ENCODE measurements around the gene ART3. TPM values are rescaled to one million over a fixed set of nuclear protein-coding genes. Genes with fewer than 3 reads are reported as not detected.

ART3 gene
- polyA plus RNA-seq, 1 donor (not counting 4 experiments of a cell fraction or from before 2014, with no cell fraction given), result 0.64 TPM

DNA sequence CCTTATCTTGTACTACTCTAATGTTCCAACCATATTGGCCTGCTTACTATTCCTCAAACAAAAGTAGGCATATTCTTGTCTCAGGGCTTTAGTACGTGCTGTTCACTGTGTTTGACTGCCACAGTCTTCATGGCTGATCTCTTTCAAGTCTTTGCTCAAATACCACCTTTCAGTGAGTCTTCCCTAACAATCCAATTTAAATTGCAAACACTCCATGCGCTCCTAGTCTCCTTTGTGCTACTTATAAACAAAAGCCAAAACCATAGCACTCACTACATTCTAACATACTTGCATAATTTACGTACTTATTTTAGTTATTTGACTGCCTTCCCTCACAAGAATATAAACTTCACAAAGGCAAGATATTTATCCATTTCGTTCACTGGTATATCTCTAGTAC, 1.7 kb upstream of the ART3 start:
- no peak overlapping the region for H3K27ac ChIP-seq (ENCODE audit: control insufficient read depth, insufficient read depth, low read length)
- H3K9me1 ChIP-seq (ENCODE audit: control insufficient read depth, extremely low read depth, insufficient read depth, low read length), result no peaks in the 10 kb centered on the region
- H4K20me1 ChIP-seq (ENCODE audit: control insufficient read depth, extremely low read depth, insufficient read depth, low read length), result no peaks in the 10 kb centered on the region
- no peaks in the 10 kb centered on the region for H3K4me1 ChIP-seq (ENCODE audit: control insufficient read depth, extremely low read depth, insufficient read depth, low read length)
- no peak overlapping the region for H3K4me2 ChIP-seq (ENCODE audit: control insufficient read depth, extremely low read depth, insufficient read depth, low read depth, low read length)
- TF ChIP-seq, protein P1, sequence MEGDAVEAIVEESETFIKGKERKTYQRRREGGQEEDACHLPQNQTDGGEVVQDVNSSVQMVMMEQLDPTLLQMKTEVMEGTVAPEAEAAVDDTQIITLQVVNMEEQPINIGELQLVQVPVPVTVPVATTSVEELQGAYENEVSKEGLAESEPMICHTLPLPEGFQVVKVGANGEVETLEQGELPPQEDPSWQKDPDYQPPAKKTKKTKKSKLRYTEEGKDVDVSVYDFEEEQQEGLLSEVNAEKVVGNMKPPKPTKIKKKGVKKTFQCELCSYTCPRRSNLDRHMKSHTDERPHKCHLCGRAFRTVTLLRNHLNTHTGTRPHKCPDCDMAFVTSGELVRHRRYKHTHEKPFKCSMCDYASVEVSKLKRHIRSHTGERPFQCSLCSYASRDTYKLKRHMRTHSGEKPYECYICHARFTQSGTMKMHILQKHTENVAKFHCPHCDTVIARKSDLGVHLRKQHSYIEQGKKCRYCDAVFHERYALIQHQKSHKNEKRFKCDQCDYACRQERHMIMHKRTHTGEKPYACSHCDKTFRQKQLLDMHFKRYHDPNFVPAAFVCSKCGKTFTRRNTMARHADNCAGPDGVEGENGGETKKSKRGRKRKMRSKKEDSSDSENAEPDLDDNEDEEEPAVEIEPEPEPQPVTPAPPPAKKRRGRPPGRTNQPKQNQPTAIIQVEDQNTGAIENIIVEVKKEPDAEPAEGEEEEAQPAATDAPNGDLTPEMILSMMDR (optimal IDR thresholded peaks at IDR 0.05 in 1 of 3, IDR thresholded peaks at IDR 0.05 in 1 of 3, conservative IDR thresholded peaks at IDR 0.05 in 1 of 3; ENCODE audit: extremely low read depth in 1 of 3, insufficient read depth in 2 of 3, low read length in 3 of 3), result no peak
- TF ChIP-seq EZH2 (IDR thresholded peaks at IDR 0.05; ENCODE audit: low read length), result no peak
- H3K79me2 ChIP-seq (ENCODE audit: control insufficient read depth, insufficient read depth, low read length), result no peaks in the 10 kb centered on the region
- dilution Hi-C loops (cut with MboI; ENCODE audit: extremely low pct_ligation_motif_present, low sequenced_read_pairs), result no loop called here
- no peak overlapping the region for H3K9ac ChIP-seq (ENCODE audit: control insufficient read depth, extremely low read depth, insufficient read depth, low read length)
- H3K9me3 ChIP-seq (ENCODE audit: control insufficient read depth, low read depth, low read length), result no peaks in the 10 kb centered on the region
- FAIRE-seq (no peak), DNase-seq (ENCODE audit: low read depth, low spot score) (no peak)
- H3K36me3 ChIP-seq (ENCODE audit: control insufficient read depth in 2 of 2, extremely low read depth in 1 of 2, insufficient read depth in 2 of 2, low read length in 2 of 2), result no peaks in the 10 kb centered on the region
- no peaks in the 10 kb centered on the region for H3K27me3 ChIP-seq (ENCODE audit: control insufficient read depth, extremely low read depth, insufficient read depth, low read length)
- no peak overlapping the region for H3K4me3 ChIP-seq (ENCODE audit: control insufficient read depth in 2 of 3, extremely low read depth in 1 of 3, insufficient read depth in 2 of 3, low read depth in 1 of 3, low read length in 3 of 3)
- no peak overlapping the region for H2AFZ ChIP-seq (ENCODE audit: control insufficient read depth, low read length)

DNA sequence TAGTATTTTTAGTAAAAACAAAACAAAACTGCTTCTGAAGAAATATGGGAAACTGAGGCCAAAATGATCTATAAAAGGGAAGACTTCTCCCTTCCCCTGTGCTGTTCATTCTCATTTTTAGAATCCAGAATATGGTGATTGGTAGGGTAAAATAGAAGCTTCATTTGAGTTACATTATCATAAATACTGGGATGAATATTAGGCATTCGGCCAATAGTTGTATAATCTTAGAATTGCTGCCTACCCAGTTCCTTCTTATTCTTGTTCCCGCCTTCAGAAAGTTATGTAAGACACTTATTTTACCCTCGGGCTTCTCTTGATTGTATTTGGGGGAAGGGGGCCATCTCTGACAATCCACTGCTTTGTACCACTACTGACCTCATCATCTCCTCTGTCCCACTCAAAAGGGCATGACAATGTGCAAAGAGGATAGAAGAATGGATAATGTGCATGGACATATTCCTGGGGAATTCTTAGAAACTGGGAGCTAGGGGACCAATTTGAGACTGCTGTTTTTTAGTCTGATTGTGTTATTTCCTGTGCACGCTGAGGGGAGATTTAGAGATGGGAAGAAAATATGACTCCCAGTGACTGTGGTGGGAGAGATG, 588 bp downstream of the ART3 start:
- no peaks in the 10 kb centered on the region for H3K9me1 ChIP-seq (ENCODE audit: control insufficient read depth, extremely low read depth, insufficient read depth, low read length)
- H3K36me3 ChIP-seq (ENCODE audit: control insufficient read depth in 2 of 2, extremely low read depth in 1 of 2, insufficient read depth in 2 of 2, low read length in 2 of 2), result no peaks in the 10 kb centered on the region
- H3K9me3 ChIP-seq (ENCODE audit: control insufficient read depth, low read depth, low read length), result no peaks in the 10 kb centered on the region
- dilution Hi-C loops (cut with MboI; ENCODE audit: extremely low pct_ligation_motif_present, low sequenced_read_pairs), result no loop called here
- H3K27ac ChIP-seq (ENCODE audit: control insufficient read depth, insufficient read depth, low read length), result no peak overlapping the region
- H2AFZ ChIP-seq (ENCODE audit: control insufficient read depth, low read length), result no peak overlapping the region
- no peaks in the 10 kb centered on the region for H3K79me2 ChIP-seq (ENCODE audit: control insufficient read depth, insufficient read depth, low read length)
- no peak for TF ChIP-seq EZH2 (IDR thresholded peaks at IDR 0.05; ENCODE audit: low read length)
- TF ChIP-seq, protein P1 (optimal IDR thresholded peaks at IDR 0.05 in 1 of 3, IDR thresholded peaks at IDR 0.05 in 1 of 3, conservative IDR thresholded peaks at IDR 0.05 in 1 of 3; ENCODE audit: extremely low read depth in 1 of 3, insufficient read depth in 2 of 3, low read length in 3 of 3), result no peak
- no peaks in the 10 kb centered on the region for H4K20me1 ChIP-seq (ENCODE audit: control insufficient read depth, extremely low read depth, insufficient read depth, low read length)
- no peaks in the 10 kb centered on the region for H3K27me3 ChIP-seq (ENCODE audit: control insufficient read depth, extremely low read depth, insufficient read depth, low read length)
- H3K4me2 ChIP-seq (ENCODE audit: control insufficient read depth, extremely low read depth, insufficient read depth, low read depth, low read length), result no peak overlapping the region
- H3K9ac ChIP-seq (ENCODE audit: control insufficient read depth, extremely low read depth, insufficient read depth, low read length), result no peak overlapping the region
- no peaks in the 10 kb centered on the region for H3K4me1 ChIP-seq (ENCODE audit: control insufficient read depth, extremely low read depth, insufficient read depth, low read length)
- FAIRE-seq (peak; percentile 26), DNase-seq (ENCODE audit: low read depth, low spot score) (no peak)
- no peak overlapping the region for H3K4me3 ChIP-seq (ENCODE audit: control insufficient read depth in 2 of 3, extremely low read depth in 1 of 3, insufficient read depth in 2 of 3, low read depth in 1 of 3, low read length in 3 of 3)
